PC-3 (cell line): Measurements from ENCODE around the gene EXOC1.

Source experiments
- EZH2 ChIP-seq: fragments of 300-600 bp; sonication (generic); IDR thresholded peaks from one replicate; pipeline ENCODE4 v1.6.1; 2017; ENCODE audit warnings: antibody characterized with exemption, mild to moderate bottlenecking, low read length; ENCODE audit not compliant: unreplicated experiment
- EZH2phosphoT487 ChIP-seq: fragments of 300-600 bp; sonication (generic); IDR thresholded peaks from 2 replicates; pipeline ENCODE4 v1.6.1; 2018; ENCODE audit warnings: mild to moderate bottlenecking, antibody characterized with exemption, low read length, borderline replicate concordance
- TF ChIP-seq, protein P1 (sequence below): fragments of 300-600 bp; sonication (generic); conservative IDR thresholded peaks from 2 replicates; pipeline ENCODE4 v1.5.1; 2017; ENCODE audit warnings: antibody characterized with exemption, low read depth, mild to moderate bottlenecking, low read length

DNA sequence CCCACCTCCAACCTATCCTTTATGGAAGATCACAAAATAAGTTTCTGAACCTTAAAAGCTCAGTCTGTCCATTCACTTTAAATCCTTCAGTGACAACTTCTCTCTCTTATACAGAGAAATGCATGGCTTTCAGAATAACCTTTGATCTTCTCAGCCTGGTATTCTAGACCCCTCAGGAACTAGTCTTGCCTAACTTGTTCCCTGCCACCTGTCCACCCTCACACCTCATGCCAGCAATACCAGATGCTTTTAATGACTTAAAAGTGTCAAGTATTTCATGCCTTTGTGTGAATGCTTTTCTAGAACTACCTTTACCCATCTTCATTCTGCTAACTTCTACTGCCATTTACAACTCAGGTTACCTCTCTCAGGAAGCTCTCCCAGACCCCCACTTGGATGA, 26.5 kb upstream of the EXOC1 start:
- TF ChIP-seq, protein P1, sequence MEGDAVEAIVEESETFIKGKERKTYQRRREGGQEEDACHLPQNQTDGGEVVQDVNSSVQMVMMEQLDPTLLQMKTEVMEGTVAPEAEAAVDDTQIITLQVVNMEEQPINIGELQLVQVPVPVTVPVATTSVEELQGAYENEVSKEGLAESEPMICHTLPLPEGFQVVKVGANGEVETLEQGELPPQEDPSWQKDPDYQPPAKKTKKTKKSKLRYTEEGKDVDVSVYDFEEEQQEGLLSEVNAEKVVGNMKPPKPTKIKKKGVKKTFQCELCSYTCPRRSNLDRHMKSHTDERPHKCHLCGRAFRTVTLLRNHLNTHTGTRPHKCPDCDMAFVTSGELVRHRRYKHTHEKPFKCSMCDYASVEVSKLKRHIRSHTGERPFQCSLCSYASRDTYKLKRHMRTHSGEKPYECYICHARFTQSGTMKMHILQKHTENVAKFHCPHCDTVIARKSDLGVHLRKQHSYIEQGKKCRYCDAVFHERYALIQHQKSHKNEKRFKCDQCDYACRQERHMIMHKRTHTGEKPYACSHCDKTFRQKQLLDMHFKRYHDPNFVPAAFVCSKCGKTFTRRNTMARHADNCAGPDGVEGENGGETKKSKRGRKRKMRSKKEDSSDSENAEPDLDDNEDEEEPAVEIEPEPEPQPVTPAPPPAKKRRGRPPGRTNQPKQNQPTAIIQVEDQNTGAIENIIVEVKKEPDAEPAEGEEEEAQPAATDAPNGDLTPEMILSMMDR: no peak
- TF ChIP-seq EZH2: no peak
- TF ChIP-seq EZH2phosphoT487: no peak
